ENCODE measurements around the gene SPECC1. TPM values are rescaled to one million over a fixed set of nuclear protein-coding genes. Genes with fewer than 3 reads are reported as not detected.
"Not testable (repeated sequence)": the region's sequence is repeated elsewhere in the genome, so short reads cannot be mapped to it uniquely, and the experiment has no call there.

The SPECC1 gene
- total RNA-seq, 4 donors from 2014 or later, result 22.5 to 36.3 (median 33.2) TPM

GRCh38 chr17:20103454-20104446, 94.6 kb downstream of the SPECC1 start:
- no peak for ATAC-seq
- TF ChIP-seq POLR2A (IDR thresholded peaks at IDR 0.05) (no peak), EP300 (IDR thresholded peaks at IDR 0.05) (no peak), POLR2AphosphoS5 (IDR thresholded peaks at IDR 0.05) (no peak), CTCF (IDR thresholded peaks at IDR 0.05) (no peak)
- H3K9me3 ChIP-seq, result no peaks in the 10 kb centered on the region

GRCh38 chr17:20105539-20106280, 96.6 kb downstream of the SPECC1 start:
- Histone ChIP-seq H3K9me3 (no peaks in the 10 kb centered on the region), H3K4me1 (no peaks in the 10 kb centered on the region), H3K27ac (no peak overlapping the region), H3K36me3 (peaks cover 0 to 5% of the 10 kb centered on the region in 2 donors), H3K4me3 (no peak overlapping the region), H3K27me3 (no peaks in the 10 kb centered on the region)
- no peak for ATAC-seq
- 74 to 88% methylated on average over 5 to 6 of the region's 8 CpGs for WGBS, 2 donors (ENCODE audit: low coverage in 1 of 2)
- no peak for TF ChIP-seq EP300 (IDR thresholded peaks at IDR 0.05)
- no peak for TF ChIP-seq CTCF (IDR thresholded peaks at IDR 0.05)
- no peak for TF ChIP-seq POLR2AphosphoS5 (IDR thresholded peaks at IDR 0.05)
- no peak for TF ChIP-seq POLR2A (IDR thresholded peaks at IDR 0.05)

More at GRCh38 chr17:20103454-20104446, 94.6 kb downstream of the SPECC1 start:
- Histone ChIP-seq H3K4me3 (no peak overlapping the region), H3K27me3 (no peaks in the 10 kb centered on the region), H3K4me1 (no peaks in the 10 kb centered on the region), H3K36me3 (no peaks in the 10 kb centered on the region), H3K27ac (no peak overlapping the region)
- 48 to 54% methylated on average over 5 to 6 of the region's 12 CpGs for WGBS, 2 donors (ENCODE audit: low coverage in 1 of 2)

- not testable (repeated sequence) for H3K27me3 ChIP-seq, H3K4me3 ChIP-seq, ATAC-seq, H3K4me1 ChIP-seq, H3K36me3 ChIP-seq, H3K9me3 ChIP-seq, H3K27ac ChIP-seq
Observed at GRCh38 chr17:20106446-20106845, 97.3 kb downstream of the SPECC1 start.

GRCh38 chr17:20109076-20109475, 99.9 kb downstream of the SPECC1 start:
- Histone ChIP-seq H3K4me3 (no peak overlapping the region), H3K27me3 (no peaks in the 10 kb centered on the region), H3K4me1 (no peaks in the 10 kb centered on the region), H3K9me3 (no peaks in the 10 kb centered on the region), H3K36me3 (peaks cover 0 to 13% of the 10 kb centered on the region in 2 donors), H3K27ac (no peak overlapping the region)
- WGBS, 2 donors (ENCODE audit: low coverage in 1 of 2), result 88 to 93% methylated on average over 3 to 5 of the region's 5 CpGs
- ATAC-seq, result no peak
- TF ChIP-seq POLR2AphosphoS5 (IDR thresholded peaks at IDR 0.05) (no peak), EP300 (IDR thresholded peaks at IDR 0.05) (no peak), CTCF (IDR thresholded peaks at IDR 0.05) (no peak), POLR2A (IDR thresholded peaks at IDR 0.05) (no peak)

- no peak for ATAC-seq
- 80 to 90% methylated on average over 7 to 10 of the region's 10 CpGs for whole genome bisulfite sequencing, 2 donors (ENCODE audit: low coverage in 1 of 2)
- no peaks in the 10 kb centered on the region for H3K27me3 ChIP-seq
- peaks cover 0 to 2% (median 0%) of the 10 kb centered on the region in 3 donors for H3K4me1 ChIP-seq
- H3K4me3 ChIP-seq, result no peak overlapping the region
- no peak overlapping the region for H3K27ac ChIP-seq
- H3K9me3 ChIP-seq, result no peaks in the 10 kb centered on the region
- H3K36me3 ChIP-seq, result peaks cover 0 to 13% of the 10 kb centered on the region in 2 donors
- no peak for TF ChIP-seq POLR2A (IDR thresholded peaks at IDR 0.05)
- no peak for TF ChIP-seq EP300 (IDR thresholded peaks at IDR 0.05)
- no peak for TF ChIP-seq CTCF (IDR thresholded peaks at IDR 0.05)
- no peak for TF ChIP-seq POLR2AphosphoS5 (IDR thresholded peaks at IDR 0.05)
Observed at GRCh38 chr17:20111538-20111937, 102.4 kb downstream of the SPECC1 start.

Measured in gastroesophageal sphincter (tissue), 4 donors.